Left cardiac atrium (tissue), 4 donors: ENCODE results near the gene PDCD4. TPM values are rescaled to one million over a fixed set of nuclear protein-coding genes. Genes with fewer than 3 reads are reported as not detected.
A peak's percentile ranks its signal among the peaks of the same experiment; 100 is the strongest.
"Not testable (repeated sequence)": the region's sequence is repeated elsewhere in the genome, so short reads cannot be mapped to it uniquely, and the experiment has no call there.

Experiments
- ATAC-seq, 2 donors: fragments of 200-7000 bp; cut with Tn5 transposase; one replicate each; pipeline ENCODE4 v1.9.1; 2020; ENCODE audit warnings: mild to moderate bottlenecking in 2 of 2, moderate library complexity in 2 of 2
- DNase-seq: peaks from one replicate; pipeline ENCODE4 v3.0.0-alpha.2; 2020
- intact Hi-C, 2 donors: fragments of 100-400 bp; cut with DNase I; formaldehyde crosslinking; loops; one replicate each; pipeline versions ENCODE4 v1.14.1 to v1.15.1; 2022 to 2023
- total RNA-seq, 2 donors: library from RNA; stranded (reverse); fragmentation: NEBNext Ultra II Directional; extraction: Animal tissue kit (Norgen Biotek cat#: 25700); gene quantifications; one replicate each; pipeline ENCODE4 v1.2.1, GENCODE V29; 2021
- donor health status: DM: no; HTN: yes; CAD: no.
- donor health status: DM: no; HTN: yes; CAD: no; lungs with severe emphysema.
- donor health status: DM: yes; HTN: yes; CAD: no.
- donor health status: Dilated cardiomyopathy.

The PDCD4 gene
- total RNA-seq, 2 donors from 2014 or later: 46.7 to 71.2 TPM

- intact Hi-C loops: no loop called here
- ATAC-seq (no peak), DNase-seq (no peak)
These were observed 13.3 kb upstream of the PDCD4 start for GRCh38 chr10:110858297-110858934.

GRCh38 chr10:110859206-110859972 lies 12.3 kb upstream of the PDCD4 start:
- ATAC-seq: peak; percentile 4 to 43
- no peak for DNase-seq
- intact Hi-C loops: no loop called here

GRCh38 chr10:110859973-110860376 lies 11.8 kb upstream of the PDCD4 start:
- no peak for DNase-seq
- intact Hi-C loops: no loop called here

DNA sequence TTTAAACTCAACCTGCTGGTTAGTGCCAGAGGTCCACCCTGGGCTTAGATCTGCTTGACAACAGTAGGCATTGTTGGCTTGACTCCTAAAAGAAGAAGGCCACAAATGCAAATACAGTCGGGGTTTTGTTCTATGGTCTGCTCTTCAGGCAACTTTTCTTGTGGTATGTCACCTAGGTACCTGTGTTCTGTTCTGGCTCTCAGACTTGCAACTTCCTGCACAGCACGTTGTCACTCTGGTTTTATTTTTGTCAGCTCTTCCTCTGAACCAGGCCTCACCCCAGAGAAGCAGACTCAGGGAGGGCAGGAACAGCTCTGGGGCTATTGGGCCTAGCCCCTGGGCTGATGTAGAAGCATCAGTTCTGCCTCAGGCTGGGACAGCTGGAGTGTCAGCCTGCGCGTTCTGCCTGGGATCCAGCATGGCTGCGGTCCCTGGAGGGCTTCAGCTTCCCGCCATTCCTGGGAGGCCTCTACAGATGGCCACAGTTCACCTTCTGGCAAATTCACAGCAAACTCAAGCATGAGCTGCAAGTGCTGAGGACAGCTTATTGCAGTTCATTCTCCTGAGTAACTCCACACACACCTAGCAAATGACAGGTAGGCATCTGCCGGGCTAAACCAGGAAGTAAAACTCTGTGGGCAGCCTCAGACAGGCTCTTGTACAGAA lies 11.0 kb upstream of the PDCD4 start:
- no peak for DNase-seq
- intact Hi-C loops: no loop called here
- no peak for ATAC-seq

More at GRCh38 chr10:110859973-110860376, 11.8 kb upstream of the PDCD4 start:
- peak; percentile 52 to 76 for ATAC-seq

- intact Hi-C loops: no loop called here
- no peak for DNase-seq
- ATAC-seq: no peak
These were observed 10.3 kb upstream of the PDCD4 start for GRCh38 chr10:110861476-110861875.

DNA sequence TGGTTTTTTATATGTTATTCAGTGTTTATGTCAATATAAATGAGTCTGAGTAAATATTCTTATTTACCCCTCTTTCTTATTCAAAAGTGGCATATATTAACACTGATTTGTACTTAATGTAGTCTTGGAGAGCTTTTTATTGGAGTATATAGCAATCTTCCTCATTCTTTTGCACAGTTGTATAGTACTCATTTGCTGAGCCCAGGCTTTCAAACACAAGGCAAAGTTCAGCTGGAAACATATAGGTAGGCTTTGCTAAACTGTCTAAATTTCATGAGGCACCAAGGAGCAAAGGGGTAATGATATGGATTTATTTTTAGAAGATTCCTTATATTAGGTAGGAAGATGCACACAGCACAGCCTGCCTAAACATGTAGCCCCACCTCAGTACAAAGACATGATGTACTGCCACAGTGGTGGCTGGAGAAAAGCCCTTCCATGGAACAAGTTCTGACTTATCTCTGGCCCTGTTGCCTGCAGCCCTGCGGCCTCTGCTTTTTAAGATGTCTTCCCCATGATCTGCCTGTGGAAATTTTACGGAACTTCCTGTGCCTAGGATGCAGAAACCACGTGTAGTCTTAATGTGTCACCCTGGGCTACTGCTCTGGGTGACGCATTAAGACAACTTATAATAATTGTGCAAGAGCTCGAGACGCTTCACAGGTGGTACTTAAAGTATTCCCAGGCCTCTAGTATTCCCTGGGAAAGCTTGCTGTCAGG lies 9.6 kb upstream of the PDCD4 start:
- intact Hi-C loops: no loop called here
- no peak for DNase-seq

GRCh38 chr10:110862961-110863360 lies 8.8 kb upstream of the PDCD4 start:
- ATAC-seq (no peak), DNase-seq (no peak)
- intact Hi-C loops: no loop called here

More for the DNA sequence above, 9.6 kb upstream of the PDCD4 start:
- no peak for ATAC-seq

GRCh38 chr10:110863361-110863760 lies 8.4 kb upstream of the PDCD4 start:
- ATAC-seq (no peak), DNase-seq (no peak)
- intact Hi-C loops: no loop called here

GRCh38 chr10:110863956-110864355 lies 7.8 kb upstream of the PDCD4 start:
- DNase-seq (no peak), ATAC-seq (no peak)
- intact Hi-C loops: no loop called here

- intact Hi-C loops: no loop called here
- DNase-seq: no peak
- peak; percentile 31 to 46 for ATAC-seq
These were observed 7.0 kb upstream of the PDCD4 start for GRCh38 chr10:110864662-110865140.

DNA sequence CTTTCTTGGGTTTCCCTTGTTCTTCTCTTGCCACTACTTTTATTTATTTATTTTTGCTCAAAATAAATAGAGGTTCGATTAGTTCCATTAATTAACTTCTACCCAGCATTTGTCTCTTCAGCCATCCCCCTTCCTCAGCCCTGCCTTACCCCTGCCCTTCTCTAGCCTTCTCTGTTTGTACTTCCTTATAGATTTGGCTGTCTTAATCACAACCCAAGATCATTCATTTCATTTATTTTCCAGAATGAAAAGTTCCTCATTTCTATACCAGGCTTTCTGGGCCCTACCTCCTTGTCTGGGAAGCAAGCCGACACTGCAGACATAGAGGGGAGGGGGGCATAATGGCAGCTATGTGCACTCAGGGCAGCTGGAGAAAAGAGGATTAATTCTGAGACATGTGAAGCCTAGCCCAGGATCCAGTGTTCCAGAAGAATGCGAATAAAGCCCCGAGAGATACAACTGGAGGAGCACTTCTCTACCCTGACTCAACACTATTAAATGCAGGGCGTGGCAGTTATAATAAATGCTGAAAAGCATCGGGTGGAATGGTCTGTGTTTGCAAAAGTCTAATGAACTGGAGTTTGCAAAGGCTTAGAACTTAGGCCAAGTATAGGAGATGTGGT lies 6.4 kb upstream of the PDCD4 start:
- intact Hi-C loops: no loop called here
- ATAC-seq (peak; percentile 6 to 77), DNase-seq (no peak)

GRCh38 chr10:110865809-110866482 lies 5.8 kb upstream of the PDCD4 start:
- ATAC-seq (no peak), DNase-seq (no peak)
- intact Hi-C loops: no loop called here

DNA sequence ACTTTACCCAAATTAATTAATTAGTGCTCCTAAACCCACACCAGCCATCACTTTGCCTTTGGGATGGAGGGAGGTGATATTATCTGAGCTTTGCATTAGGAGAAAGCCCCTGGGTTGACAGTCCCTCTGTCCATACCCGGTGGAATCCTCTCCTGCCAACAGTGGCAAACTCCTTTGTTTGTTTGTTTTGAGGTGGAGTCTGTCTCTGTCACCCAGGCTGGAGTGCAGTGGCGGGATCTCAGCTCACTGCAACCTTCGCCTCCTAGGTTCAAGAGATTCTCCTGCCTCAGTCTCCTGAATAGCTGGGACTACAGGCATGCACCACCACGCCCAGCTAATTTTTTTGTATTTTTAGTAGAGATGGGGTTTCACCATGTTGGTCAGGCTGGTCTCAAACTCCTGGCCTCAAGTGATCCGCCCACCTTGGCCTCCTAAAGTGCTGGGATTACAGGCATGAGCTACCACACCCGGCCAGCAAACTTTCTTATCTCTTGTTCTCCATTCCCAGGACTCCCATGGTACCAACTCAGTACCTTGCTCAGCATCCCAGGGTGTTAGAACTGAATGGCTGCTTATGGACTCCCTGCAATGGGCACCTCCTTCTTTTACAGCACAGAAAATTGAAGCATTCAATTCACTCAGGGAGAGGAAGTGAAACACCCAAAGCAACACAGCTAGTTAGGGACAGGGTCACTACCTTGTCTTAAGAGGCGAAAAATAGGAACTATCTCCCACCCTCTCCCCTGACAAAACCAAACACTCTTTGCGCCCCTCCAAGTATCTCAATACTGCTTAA lies 4.5 kb upstream of the PDCD4 start:
- intact Hi-C loops, DNase-seq, ATAC-seq: not testable (repeated sequence)

DNA sequence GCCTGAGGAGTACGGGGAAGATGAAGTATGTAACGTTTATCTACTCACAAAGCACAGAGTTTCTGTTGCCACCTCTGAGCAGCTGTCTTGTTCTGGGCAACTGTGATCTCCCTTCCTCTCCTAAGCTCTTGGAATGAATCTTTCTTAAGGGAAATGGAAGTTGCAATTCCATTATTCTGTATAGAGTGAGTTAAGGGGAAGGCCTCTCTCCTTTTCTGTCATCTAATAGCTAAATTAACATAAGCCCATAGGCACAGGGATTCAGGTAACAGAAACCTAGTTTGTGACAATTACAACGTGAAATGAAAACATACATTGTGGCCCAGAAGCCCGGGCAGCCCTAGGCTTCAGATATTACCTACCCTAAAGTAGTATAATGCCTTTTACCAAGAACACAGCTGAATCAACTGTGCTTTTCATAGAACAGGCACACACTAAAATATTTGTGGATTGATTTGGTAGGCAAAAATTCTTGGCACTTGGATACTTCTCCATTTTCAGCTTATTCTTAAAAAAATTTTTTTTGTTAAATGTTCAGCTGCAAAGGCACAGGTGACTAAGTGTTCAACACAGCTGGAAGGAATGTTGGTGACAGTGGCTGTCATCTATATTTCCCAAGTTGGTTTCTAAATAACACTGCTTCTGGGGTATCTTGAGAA lies 3.8 kb upstream of the PDCD4 start:
- no peak for DNase-seq

GRCh38 chr10:110868981-110869380 lies 2.7 kb upstream of the PDCD4 start:
- intact Hi-C loops: no loop called here
- ATAC-seq (no peak), DNase-seq (no peak)

More for the DNA sequence above, 3.8 kb upstream of the PDCD4 start:
- ATAC-seq: no peak
- intact Hi-C loops: no loop called here

DNA sequence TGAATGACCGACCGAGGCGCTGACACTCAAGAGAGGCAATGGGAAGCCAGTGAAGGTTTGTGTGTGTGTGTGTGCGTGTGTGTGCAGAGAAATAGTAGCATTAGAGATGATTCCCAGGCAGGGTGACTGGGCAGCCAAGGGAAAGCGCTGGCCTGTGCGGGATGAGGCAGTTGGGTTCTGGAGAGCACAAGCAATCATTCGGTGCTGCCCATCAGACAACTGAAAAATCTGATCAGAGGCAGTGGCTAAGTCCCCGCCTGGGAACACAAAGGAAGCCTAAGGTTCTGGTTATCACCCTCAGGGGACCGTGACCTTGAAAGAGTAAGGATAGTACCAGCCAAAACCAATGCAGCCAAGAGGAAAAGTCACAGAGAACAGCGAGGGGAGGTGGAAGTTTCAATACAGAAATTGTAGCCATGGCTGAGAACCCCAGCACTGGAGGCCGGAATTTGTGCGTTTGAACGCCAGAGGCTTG lies 868 bp upstream of the PDCD4 start:
- peak; percentile 31 for DNase-seq
- intact Hi-C loops: loop anchor here (5.0 to 10.0 kb wide), 2 partner anchors 49 to 56 kb away; no protein-coding TSS in a partner anchor
- no peak for ATAC-seq
